Left renal cortex interstitium (tissue), 4 donors: Measurements from ENCODE around the gene SPOP. TPM values are rescaled to one million over a fixed set of nuclear protein-coding genes. Genes with fewer than 3 reads are reported as not detected.
A peak's percentile ranks its signal among the peaks of the same experiment; 100 is the strongest.
"Not testable (repeated sequence)": the region's sequence is repeated elsewhere in the genome, so short reads cannot be mapped to it uniquely, and the experiment has no call there.

Experiments used
- DNase-seq, 4 donors: peaks; one replicate each; pipeline ENCODE4 v3.0.0-alpha.2; 2013; ENCODE audit warnings: low read depth in 4 of 4, low spot score in 2 of 4, missing footprints in 1 of 4
- polyA plus RNA-seq, 4 donors: library from polyadenylated mRNA; unstranded; fragments of 120-200 nt; gene quantifications; one replicate each; pipeline ENCODE4 v1.2.1, GENCODE V29; 2013; ENCODE audit not compliant: insufficient read length in 4 of 4

The SPOP gene
- polyA plus RNA-seq, 4 donors: 62.4 to 79.0 (median 69.9) TPM

- DNase-seq: no peak
These were observed 18.4 kb upstream of the SPOP start for GRCh38 chr17:49696233-49696761.

- no peak for DNase-seq
These were observed 17.9 kb upstream of the SPOP start for GRCh38 chr17:49695698-49696232.

GRCh38 chr17:49694847-49695697, 17.2 kb upstream of the SPOP start:
- no peak for DNase-seq

GRCh38 chr17:49692751-49693150, 14.9 kb upstream of the SPOP start:
- DNase-seq: no peak

GRCh38 chr17:49691677-49692191, 13.8 kb upstream of the SPOP start:
- no peak for DNase-seq

- DNase-seq: no peak
These were observed 13.3 kb upstream of the SPOP start for GRCh38 chr17:49691086-49691676.

GRCh38 chr17:49690256-49690655, 12.4 kb upstream of the SPOP start:
- DNase-seq: no peak

- no peak for DNase-seq
These were observed 11.0 kb upstream of the SPOP start for GRCh38 chr17:49688848-49689247.

GRCh38 chr17:49687878-49688491, 10.1 kb upstream of the SPOP start:
- DNase-seq: no peak

- no peak for DNase-seq
These were observed 3.4 kb upstream of the SPOP start for GRCh38 chr17:49681106-49681979.

- DNase-seq: no peak
These were observed 2.4 kb upstream of the SPOP start for GRCh38 chr17:49680314-49680713.

GRCh38 chr17:49677134-49677932, 564 bp downstream of the SPOP start:
- peak; percentile 84 to 94 (median 88) for DNase-seq

GRCh38 chr17:49676276-49676868, 1.5 kb downstream of the SPOP start:
- DNase-seq: no peak

GRCh38 chr17:49674507-49674906, 3.4 kb downstream of the SPOP start:
- no peak for DNase-seq

- not testable (repeated sequence) for DNase-seq
These were observed 4.2 kb downstream of the SPOP start for GRCh38 chr17:49673679-49674078.

GRCh38 chr17:49670641-49671040, 7.3 kb downstream of the SPOP start:
- DNase-seq: no peak

GRCh38 chr17:49670002-49670401, 7.9 kb downstream of the SPOP start:
- DNase-seq: no peak

- DNase-seq: no peak
These were observed 10.0 kb downstream of the SPOP start for GRCh38 chr17:49667854-49668253.

GRCh38 chr17:49664706-49665211, 13.1 kb downstream of the SPOP start:
- no peak for DNase-seq
